ENCODE measurements around the gene SYNM.

- TF ChIP-seq CTCF (IDR thresholded peaks at IDR 0.05), result peak in 2 of 4 experiments; percentile 24 to 26
- TF ChIP-seq POLR2A (IDR thresholded peaks at IDR 0.05), result no peak
These were observed 65.7 kb downstream of the SYNM start for GRCh38 chr15:99170476-99171065.
